ENCODE data around the gene SPTBN5.

Gene SPTBN5

DNA sequence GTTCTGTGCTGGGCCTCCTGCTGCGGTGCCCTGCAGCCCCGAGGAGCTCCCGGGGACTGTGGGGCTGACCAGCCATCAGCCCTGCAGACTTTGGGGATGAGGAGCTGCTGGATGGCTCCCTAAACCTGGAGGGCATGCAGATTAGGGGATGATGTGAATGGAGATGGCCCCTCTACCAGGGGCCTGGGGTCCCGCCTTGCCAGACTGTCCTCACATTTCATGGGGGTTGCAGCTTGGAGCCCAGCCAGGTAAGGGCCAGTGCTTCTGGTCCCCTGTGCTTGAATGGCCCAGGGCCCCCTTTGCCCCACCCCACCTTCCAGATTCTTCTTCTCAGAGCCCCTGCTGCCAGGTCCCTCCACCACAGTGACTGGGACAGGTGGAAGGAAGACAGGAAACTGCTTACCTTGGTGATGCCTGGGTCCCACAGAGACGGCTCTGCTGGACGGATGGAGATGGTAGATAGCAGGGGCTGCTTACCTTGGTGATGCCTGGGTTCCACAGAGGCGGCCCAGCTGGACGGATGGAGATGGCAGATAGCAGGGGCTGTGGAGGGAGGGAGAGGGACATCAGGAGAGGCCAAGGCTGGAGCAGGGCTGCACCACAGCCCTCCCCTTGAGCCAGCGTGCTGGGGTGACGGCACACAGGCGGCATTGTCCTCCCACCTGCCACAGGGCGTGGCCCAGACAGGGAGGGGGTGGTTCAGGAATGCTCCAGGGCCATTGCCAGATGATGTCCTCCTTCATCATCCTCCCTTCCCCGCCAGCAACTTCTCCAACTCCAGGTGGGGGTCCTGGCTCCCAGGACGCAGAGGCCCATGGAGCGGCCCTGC lies at the start of gene SPTBN5:
SPTBN5 (minus strand) TSS at position 632 of the 829 bp plus-strand sequence; CDS start at position 76, 556 bp downstream.
- TF ChIP-seq GATA1 (IDR thresholded peaks at IDR 0.05; ENCODE audit: low read depth, low read length) (no peak), POLR2A (IDR thresholded peaks at IDR 0.05; ENCODE audit: low read length) (no peak)
- no peak for DNase-seq

DNA sequence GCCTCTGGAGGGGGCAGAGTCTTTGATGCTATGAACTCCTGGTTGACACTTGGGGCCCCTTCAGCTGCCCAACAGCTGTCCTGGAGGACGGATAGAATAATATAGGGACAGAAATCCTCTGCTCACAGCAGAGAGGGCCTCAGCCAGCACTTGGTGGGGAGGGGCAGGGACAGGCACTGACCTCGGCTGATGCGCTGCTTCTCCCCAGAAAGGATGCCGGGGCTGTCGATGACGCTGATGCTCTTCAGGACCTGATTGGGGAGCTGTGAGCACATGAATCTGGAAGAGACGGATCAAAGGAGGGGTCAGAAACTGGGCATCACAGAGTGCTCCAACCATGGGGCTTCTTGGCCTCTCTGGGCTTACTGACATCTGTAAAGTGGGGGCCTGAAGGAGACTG lies 49.0 kb upstream of the SPTBN5 start:
- no peak for DNase-seq
- no peak for TF ChIP-seq GATA1 (IDR thresholded peaks at IDR 0.05; ENCODE audit: low read depth, low read length)
- no peak for TF ChIP-seq POLR2A (IDR thresholded peaks at IDR 0.05; ENCODE audit: low read length)

DNA sequence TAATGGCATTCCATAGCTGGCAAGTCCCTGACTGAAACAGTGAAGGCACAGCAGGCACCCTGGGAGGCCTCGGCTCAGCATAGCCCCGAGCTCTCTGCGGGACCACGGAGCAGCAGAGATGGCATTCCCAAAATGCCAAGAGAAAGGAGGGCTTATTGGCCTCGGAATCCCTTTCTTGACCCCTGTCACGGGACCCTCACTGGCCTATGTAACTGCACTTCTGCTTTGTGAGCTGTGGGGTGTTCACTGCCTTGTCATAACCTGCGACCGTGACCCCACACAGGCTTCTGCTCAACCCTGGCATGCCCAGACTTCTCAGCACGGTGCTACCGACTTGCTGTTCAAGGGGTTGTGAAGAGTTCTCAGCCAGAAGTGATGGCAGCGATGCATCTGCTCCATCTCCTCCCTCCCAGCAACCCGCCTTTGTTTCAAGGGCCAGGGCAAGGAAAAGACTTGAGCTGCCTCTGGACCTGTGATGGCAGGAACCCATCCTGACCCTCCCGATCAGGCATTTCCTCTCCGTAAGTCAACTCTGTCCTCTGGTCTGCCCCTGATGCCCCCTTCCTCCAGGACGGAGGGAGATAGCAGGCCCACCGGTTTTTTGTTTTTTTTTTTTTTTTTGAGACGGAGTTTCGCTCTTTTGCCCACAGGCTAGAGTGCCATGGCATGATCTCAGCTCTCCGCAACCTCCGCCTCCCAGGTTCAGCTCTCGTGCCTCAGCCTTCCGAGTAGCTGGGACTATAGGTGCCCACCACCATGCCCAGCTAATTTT lies 48.0 kb upstream of the SPTBN5 start:
- no peak for TF ChIP-seq GATA1 (IDR thresholded peaks at IDR 0.05; ENCODE audit: low read depth, low read length)
- no peak for TF ChIP-seq POLR2A (IDR thresholded peaks at IDR 0.05; ENCODE audit: low read length)
- DNase-seq, result no peak

DNA sequence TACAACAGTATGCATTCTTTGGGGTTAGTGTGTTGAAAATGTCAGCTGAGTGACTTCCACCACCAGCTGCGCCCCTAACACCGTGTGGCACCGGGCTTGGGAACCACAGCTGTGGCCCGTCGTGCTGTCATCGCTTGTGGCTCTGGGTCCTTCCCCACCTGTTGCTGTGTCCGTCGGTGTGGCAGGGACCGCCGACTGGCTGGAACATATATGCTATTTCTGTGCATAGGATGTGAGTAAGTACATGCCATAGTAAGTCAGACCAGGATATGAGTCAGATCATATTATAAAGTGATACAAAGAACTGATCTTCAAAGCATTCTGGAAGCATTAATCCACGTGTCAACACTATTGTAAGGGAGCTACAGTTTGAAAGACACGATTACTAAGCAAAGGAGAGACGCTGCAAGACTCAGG lies 46.6 kb upstream of the SPTBN5 start:
- no peak for DNase-seq
- no peak for TF ChIP-seq POLR2A (IDR thresholded peaks at IDR 0.05; ENCODE audit: low read length)
- no peak for TF ChIP-seq GATA1 (IDR thresholded peaks at IDR 0.05; ENCODE audit: low read depth, low read length)

DNA sequence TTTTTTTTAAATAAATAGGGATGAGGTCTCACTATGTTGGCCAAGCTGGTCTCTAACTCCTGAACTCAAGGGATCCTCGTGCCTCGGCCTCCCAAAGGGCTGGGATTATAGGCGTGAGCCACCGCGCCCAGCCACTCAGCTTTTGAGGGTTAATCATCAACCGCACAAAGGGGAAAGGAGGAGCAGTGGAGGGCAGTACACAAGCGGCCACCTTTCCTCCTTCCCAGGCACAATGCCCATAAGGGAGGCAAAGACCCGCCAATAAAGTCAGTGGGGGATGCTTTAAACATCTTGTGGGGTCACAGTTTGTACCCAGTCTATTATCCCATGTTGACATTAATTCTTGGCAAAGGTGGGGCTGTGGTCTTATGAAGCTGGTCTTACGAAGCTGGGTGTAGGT lies 46.1 kb upstream of the SPTBN5 start:
- TF ChIP-seq POLR2A (IDR thresholded peaks at IDR 0.05; ENCODE audit: low read length), result no peak
- TF ChIP-seq GATA1 (IDR thresholded peaks at IDR 0.05; ENCODE audit: low read depth, low read length), result no peak
- DNase-seq, result no peak

DNA sequence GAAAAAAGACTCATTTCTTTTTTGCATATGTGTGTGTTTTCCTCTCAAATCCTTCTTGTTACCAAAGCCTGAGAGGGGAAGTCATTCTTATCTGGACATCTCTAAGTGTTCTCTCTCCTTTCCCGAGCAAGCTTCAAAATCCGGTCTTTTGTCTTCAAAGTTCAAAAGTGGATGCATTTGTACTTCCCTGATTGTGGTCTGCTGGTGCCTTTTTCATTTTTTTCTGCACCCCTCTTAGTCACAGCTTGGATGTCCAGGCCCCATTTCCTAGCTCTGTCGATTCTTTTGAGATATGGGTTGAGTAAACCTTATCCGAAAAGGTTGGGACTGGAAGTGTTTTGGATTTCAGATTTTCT lies 43.7 kb upstream of the SPTBN5 start:
- TF ChIP-seq GATA1 (IDR thresholded peaks at IDR 0.05; ENCODE audit: low read depth, low read length) (no peak), POLR2A (IDR thresholded peaks at IDR 0.05; ENCODE audit: low read length) (no peak)
- DNase-seq, result no peak

DNA sequence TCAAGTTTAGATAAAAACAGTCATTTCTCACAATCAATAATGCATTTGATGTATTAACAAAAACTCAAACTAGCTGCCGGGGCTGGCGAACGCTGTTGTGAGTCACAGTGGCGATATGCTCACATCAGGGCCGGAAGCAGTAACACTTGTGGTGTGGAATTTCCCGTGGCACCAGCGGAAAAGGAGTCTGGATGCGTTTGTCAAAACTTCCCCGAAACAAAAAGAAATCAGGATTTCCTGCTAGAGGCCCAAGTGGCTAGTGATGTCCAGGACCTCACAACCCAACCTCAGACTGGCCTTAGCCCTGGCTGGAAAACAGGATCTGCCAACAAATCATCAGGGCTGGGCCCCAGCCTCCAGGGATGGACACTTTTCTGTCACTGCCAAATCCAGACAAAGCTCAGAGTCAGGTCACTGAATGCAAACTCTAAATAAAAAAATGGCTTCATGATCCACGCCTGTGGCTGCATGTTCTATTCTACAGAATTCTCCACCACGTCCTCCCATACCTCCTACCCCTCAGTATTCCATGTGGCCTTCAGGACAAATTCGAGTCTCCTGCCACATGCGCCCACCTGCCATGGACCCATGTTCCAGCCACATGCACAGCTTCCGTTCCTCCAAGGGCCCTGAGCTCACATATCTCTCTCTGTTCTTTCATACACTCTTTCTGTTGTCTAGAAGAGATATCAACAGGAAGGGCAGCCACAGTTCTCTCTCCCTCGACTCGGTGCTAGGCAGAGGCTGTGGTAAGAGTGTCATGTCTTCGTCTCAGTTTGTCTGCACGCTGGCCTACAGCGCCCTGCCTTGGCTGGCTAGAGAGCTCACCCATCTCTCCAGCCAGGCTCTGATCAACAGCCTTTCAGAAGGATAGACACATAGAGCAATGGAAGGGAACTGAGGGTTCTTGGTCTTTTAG lies 43.1 kb upstream of the SPTBN5 start:
- no peak for DNase-seq
- no peak for TF ChIP-seq GATA1 (IDR thresholded peaks at IDR 0.05; ENCODE audit: low read depth, low read length)
- TF ChIP-seq POLR2A (IDR thresholded peaks at IDR 0.05; ENCODE audit: low read length), result no peak

DNA sequence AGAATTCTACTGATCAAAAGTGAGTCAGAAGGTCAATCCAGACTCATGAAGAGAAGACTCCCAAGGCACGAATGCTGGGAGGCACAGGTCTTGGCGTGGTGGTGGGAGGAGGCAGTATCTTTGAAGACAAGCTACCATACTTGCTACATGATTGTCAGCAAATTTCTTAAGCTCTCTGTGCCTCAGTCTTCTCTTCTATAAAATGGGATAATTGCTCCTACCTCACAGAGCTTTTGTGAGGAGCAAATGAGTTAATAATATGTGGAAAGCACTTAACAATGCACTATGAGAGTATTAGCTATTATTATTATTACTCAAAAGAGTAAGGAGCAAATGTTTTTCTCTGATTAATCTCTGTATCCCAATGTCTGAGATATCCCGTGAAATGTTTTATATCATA lies 42.3 kb upstream of the SPTBN5 start:
- DNase-seq, result no peak
- no peak for TF ChIP-seq GATA1 (IDR thresholded peaks at IDR 0.05; ENCODE audit: low read depth, low read length)
- TF ChIP-seq POLR2A (IDR thresholded peaks at IDR 0.05; ENCODE audit: low read length), result no peak

DNA sequence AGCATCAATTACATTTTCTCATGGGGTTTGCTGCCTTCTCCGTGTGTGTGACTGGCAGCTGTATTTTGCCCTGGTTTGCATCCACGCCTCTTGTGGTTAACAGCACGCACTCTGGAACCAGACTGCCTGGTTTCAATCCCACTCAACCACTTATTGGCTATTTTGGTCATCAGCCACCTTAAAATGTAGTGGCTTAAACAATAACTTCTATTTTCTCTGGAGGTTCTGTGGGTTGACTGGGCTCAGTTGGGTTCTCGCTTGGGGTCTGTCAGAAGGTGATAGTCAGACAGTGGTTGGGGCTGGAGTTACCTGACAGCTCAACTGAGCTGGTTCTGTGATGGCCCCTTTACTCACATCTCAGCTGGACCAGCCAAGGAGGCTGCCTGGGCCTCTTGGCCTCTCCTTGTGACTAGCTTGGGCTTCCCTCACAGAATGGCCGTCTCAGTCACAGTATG lies 41.7 kb upstream of the SPTBN5 start:
- no peak for DNase-seq
- no peak for TF ChIP-seq GATA1 (IDR thresholded peaks at IDR 0.05; ENCODE audit: low read depth, low read length)
- TF ChIP-seq POLR2A (IDR thresholded peaks at IDR 0.05; ENCODE audit: low read length), result no peak

DNA sequence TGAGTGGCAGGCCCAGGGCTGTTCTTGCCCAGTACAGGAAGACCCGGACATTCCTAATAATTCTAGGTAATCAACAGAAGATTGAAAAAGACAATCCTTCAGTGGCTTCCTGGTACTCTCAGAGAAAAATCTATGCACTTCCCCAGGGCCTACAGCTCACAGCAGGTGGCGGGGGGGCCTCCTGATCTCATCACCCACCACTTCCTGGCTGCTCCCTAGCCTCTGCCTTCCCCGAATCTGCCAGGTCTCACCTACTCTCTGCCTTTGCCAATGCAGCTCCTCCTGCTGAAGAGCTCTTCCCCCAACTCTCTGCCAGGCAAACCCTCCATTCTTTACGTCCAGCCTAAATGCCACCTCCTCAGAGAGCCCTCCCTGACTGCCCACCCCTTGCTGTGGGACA lies 41.0 kb upstream of the SPTBN5 start:
- no peak for DNase-seq

DNA sequence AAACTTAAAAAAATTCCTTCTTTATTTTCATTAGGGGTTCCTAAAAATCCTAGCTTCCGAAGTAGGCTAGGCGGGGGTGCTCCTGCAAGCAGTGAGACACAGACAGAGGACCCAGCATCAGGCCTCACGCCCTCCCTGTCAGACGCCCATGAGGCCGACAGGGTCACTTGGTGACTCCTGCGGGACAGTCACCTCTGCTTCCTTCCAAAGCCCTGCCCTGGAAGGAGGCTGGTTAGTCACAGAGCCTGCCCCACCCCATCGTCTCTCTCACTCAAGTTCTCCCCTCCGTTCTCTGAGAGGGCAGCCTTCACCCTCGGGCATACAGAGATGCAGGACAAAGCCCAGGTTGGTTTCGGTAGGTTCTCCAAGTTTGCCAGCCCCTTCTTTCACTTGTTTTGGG lies 39.9 kb upstream of the SPTBN5 start:
- DNase-seq, result no peak
- TF ChIP-seq POLR2A (IDR thresholded peaks at IDR 0.05; ENCODE audit: low read length), result no peak
- TF ChIP-seq GATA1 (IDR thresholded peaks at IDR 0.05; ENCODE audit: low read depth, low read length), result no peak

More for the DNA sequence above, 41.0 kb upstream of the SPTBN5 start:
- TF ChIP-seq POLR2A (IDR thresholded peaks at IDR 0.05; ENCODE audit: low read length) (no peak), GATA1 (IDR thresholded peaks at IDR 0.05; ENCODE audit: low read depth, low read length) (no peak)

DNA sequence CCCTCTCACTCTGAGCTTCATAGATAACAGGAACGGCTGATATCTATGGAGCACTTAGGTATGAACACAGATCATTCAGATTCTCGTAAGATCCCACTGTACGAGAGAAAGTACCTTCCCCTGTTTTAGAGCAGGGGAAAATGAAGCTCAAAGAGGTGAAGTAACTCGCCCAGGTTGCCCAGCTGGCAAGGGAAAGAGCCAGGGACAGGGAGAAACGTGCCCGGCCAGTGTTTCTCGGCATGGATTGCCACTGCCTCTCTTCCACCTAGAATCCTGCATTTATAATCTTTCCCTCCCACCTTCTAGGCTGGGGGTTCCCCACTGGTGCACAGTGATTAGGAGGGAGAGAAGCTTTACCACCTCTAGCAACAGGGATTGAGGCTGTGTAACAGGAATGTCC lies 39.5 kb upstream of the SPTBN5 start:
- no peak for TF ChIP-seq POLR2A (IDR thresholded peaks at IDR 0.05; ENCODE audit: low read length)
- TF ChIP-seq GATA1 (IDR thresholded peaks at IDR 0.05; ENCODE audit: low read depth, low read length), result no peak
- no peak for DNase-seq

DNA sequence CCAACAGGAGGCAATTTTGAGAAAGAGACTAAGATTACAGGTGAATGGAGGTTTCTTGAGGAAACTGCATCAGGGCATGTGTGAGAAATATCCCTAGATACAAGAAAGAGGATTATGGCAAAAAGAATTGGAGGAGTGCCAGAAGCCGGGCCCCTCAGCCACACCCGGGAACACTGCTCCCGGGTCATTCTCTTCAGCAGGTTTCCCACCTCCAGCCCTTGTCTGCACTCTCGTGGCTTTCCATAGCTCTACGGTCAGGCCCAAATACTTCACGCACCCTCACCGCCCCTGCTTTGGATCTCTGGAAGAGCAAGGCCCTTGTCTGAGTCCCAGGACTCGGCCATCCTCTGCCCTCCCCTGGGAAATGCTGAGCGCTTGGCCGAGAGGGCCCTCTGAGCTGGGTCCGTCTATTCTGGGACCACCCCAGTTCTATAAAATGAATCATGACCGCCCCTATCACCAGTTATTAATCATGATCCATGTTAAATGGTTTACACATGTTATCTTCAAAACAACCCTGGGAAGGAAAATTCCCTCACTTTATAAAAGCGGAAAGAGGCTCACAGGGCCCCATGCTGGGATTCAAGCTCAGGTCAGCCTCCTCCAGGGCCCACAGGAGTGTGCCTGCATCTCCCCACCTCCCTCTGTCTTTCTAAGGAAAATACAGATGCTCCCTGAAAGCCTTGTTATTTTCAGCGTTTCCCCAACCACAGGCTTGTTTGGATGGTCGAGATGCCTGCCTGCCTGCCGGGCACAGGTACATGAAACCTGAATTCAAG lies 38.8 kb upstream of the SPTBN5 start:
- TF ChIP-seq POLR2A (IDR thresholded peaks at IDR 0.05; ENCODE audit: low read length) (no peak), GATA1 (IDR thresholded peaks at IDR 0.05; ENCODE audit: low read depth, low read length) (no peak)
- no peak for DNase-seq

Data from erythroblast (primary cell).